Neural progenitor cell (in vitro differentiated cells): Measurements from ENCODE around the gene TBC1D10A. TPM values are rescaled to one million over a fixed set of nuclear protein-coding genes. Genes with fewer than 3 reads are reported as not detected.

ENCODE experiments used
- DNase-seq: peaks from one replicate; pipeline ENCODE4 v3.0.0-alpha.2; 2016; ENCODE audit warnings: low spot score
- H2AFZ ChIP-seq: fragments of 200-600 bp; sonication (generic); replicated peaks from 2 replicates; pipeline ENCODE4 v1.6.1; 2016; ENCODE audit warnings: antibody characterized with exemption
- H3F3A ChIP-seq: fragments of 200-600 bp; sonication (generic); 2 replicates; pipeline ENCODE4 v1.6.1; 2016; ENCODE audit warnings: antibody characterized with exemption, low read depth
- H3K27ac ChIP-seq: fragments of 200-600 bp; sonication (generic); 2 replicates; pipeline ENCODE4 v1.5.1; 2016; ENCODE audit warnings: mild to moderate bottlenecking
- H3K27me3 ChIP-seq: fragments of 200-600 bp; sonication (generic); 2 replicates; pipeline ENCODE4 v1.6.1; 2016; ENCODE audit warnings: mild to moderate bottlenecking, moderate library complexity
- H3K36me3 ChIP-seq: fragments of 200-600 bp; sonication (generic); 2 replicates; pipeline ENCODE4 v1.5.1; 2016
- H3K4me1 ChIP-seq: fragments of 200-600 bp; sonication (generic); 2 replicates; pipeline ENCODE4 v1.6.1; 2016; ENCODE audit warnings: mixed run types
- H3K4me2 ChIP-seq: fragments of 200-600 bp; sonication (generic); 2 replicates; pipeline ENCODE4 v1.6.1; 2016
- H3K4me3 ChIP-seq: fragments of 200-600 bp; sonication (generic); 2 replicates; pipeline ENCODE4 v1.5.1; 2016
- H3K79me2 ChIP-seq: fragments of 200-600 bp; sonication (generic); 2 replicates; pipeline ENCODE4 v1.6.1; 2016; ENCODE audit warnings: low read depth
- H3K9ac ChIP-seq: fragments of 200-600 bp; sonication (generic); 2 replicates; pipeline ENCODE4 v1.6.1; 2016
- H3K9me3 ChIP-seq: fragments of 200-600 bp; sonication (generic); 2 replicates; pipeline ENCODE4 v1.5.1; 2016; ENCODE audit warnings: low read depth
- H4K20me1 ChIP-seq: fragments of 200-600 bp; sonication (generic); 2 replicates; pipeline ENCODE4 v1.6.1; 2016; ENCODE audit warnings: low read depth
- H3K27ac Mint-ChIP-seq: 3 replicates; pipeline ENCODE4 v1.8.0; 2021; ENCODE audit warnings: mixed read lengths
- H3K27me3 Mint-ChIP-seq: 2 replicates; pipeline ENCODE4 v1.8.0; 2022; ENCODE audit warnings: low read depth, mild to moderate bottlenecking, inconsistent platforms, moderate library complexity, mixed read lengths; ENCODE audit not compliant: insufficient read depth
- H3K36me3 Mint-ChIP-seq: 3 replicates; pipeline ENCODE4 v1.8.0; 2021; ENCODE audit warnings: mixed read lengths
- H3K4me1 Mint-ChIP-seq: 3 replicates; pipeline ENCODE4 v1.8.0; 2021; ENCODE audit warnings: mixed read lengths
- H3K4me3 Mint-ChIP-seq: 3 replicates; pipeline ENCODE4 v1.8.0; 2021; ENCODE audit warnings: mild to moderate bottlenecking, moderate library complexity, mixed read lengths
- H3K9me3 Mint-ChIP-seq: 3 replicates; pipeline ENCODE4 v1.8.0; 2020; ENCODE audit warnings: mixed read lengths
- CTCF ChIP-seq: fragments of 200-600 bp; sonication (generic); IDR thresholded peaks from 2 replicates; pipeline ENCODE4 v1.5.1; 2017; ENCODE audit warnings: antibody characterized with exemption, mild to moderate bottlenecking
- EZH2 ChIP-seq: fragments of 200-600 bp; sonication (generic); IDR thresholded peaks from 2 replicates; pipeline ENCODE4 v1.6.1; 2017; ENCODE audit warnings: antibody characterized with exemption, mild to moderate bottlenecking, moderate library complexity
- EZH2phosphoT487 ChIP-seq: fragments of 200-600 bp; sonication (generic); IDR thresholded peaks from 2 replicates; pipeline ENCODE4 v1.6.1; 2017; ENCODE audit warnings: antibody characterized with exemption
- total RNA-seq: library from RNA; depleted of rRNA; stranded (reverse); fragments of >200 nt; gene quantifications from 2 replicates; pipeline ENCODE4 v1.2.3, GENCODE V29; 2015; ENCODE audit warnings: low replicate concordance

The TBC1D10A gene
- total RNA-seq, 1 donor from 2014 or later: 6.2 TPM

- H3K9ac ChIP-seq: no peak overlapping the region
- no peak overlapping the region for H3K27ac Mint-ChIP-seq
- peak overlapping the region; percentile 5 for H3K4me3 Mint-ChIP-seq
- H3K4me2 ChIP-seq: no peak overlapping the region
- H2AFZ ChIP-seq: no peak overlapping the region
- TF ChIP-seq CTCF (no peak), EZH2phosphoT487 (no peak), EZH2 (no peak)
- no peak for DNase-seq
- no peaks in the 10 kb centered on the region for H3K9me3 Mint-ChIP-seq
- H3K36me3 ChIP-seq: no peaks in the 10 kb centered on the region
- H3K79me2 ChIP-seq: no peaks in the 10 kb centered on the region
- peaks cover 2% of the 10 kb centered on the region for H3K27me3 Mint-ChIP-seq
- peaks cover 5% of the 10 kb centered on the region for H3K36me3 Mint-ChIP-seq
- H3K27ac ChIP-seq: no peak overlapping the region
- H3K4me1 ChIP-seq: no peaks in the 10 kb centered on the region
- peaks cover 9% of the 10 kb centered on the region for H3K4me1 Mint-ChIP-seq
- H4K20me1 ChIP-seq: no peaks in the 10 kb centered on the region
- no peak overlapping the region for H3K4me3 ChIP-seq
- no peaks in the 10 kb centered on the region for H3F3A ChIP-seq
- H3K9me3 ChIP-seq: no peaks in the 10 kb centered on the region
- H3K27me3 ChIP-seq: no peaks in the 10 kb centered on the region
Observed at GRCh38 chr22:30362651-30363281, 36.0 kb upstream of the TBC1D10A start.

DNA sequence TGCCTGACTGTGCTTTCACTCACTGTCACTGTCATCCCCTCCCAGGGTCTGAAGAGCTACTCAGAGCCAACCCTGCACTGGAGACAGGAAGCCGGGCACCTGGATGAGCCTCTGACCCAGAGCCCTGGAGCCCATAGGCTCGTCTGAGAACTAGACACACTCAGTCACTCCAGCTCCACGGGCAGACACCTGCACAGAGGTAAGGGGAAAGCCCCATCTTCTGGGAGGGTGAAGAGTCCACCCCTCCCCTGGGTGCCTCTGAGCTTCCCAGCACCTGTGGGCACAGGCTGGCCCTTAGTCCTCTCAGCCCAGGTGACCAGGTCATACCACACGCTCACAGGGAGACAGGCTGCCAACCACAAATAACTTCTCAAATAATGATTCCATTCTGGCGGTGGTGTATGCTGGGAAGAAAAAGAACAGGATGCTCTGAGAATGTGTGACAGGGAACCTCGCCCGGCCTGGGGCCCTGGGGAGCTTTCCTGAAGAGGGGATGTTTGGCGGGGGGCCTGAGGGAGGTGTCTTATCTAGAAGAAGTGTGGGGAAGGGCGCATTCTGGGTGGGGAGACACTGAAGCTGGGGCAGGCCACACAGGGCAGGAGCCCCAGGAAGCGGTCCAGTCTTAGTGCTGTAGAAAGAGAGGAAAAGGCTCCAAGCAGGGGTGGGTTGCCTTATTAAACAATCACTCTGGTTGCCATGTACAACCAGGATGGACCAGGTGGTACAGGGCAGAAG is 35.3 kb upstream of the TBC1D10A start:
- Mint-ChIP-seq H3K36me3 (peaks cover 5% of the 10 kb centered on the region), H3K9me3 (no peaks in the 10 kb centered on the region), H3K4me1 (peaks cover 12% of the 10 kb centered on the region), H3K27ac (no peak overlapping the region), H3K4me3 (peak overlapping the region; percentile 35), H3K27me3 (peaks cover 2% of the 10 kb centered on the region)
- Histone ChIP-seq H3K4me1 (no peaks in the 10 kb centered on the region), H3K4me2 (no peak overlapping the region), H3K4me3 (no peak overlapping the region), H3K9ac (no peak overlapping the region), H3K27me3 (no peaks in the 10 kb centered on the region), H3K36me3 (no peaks in the 10 kb centered on the region), H3K27ac (no peak overlapping the region), H2AFZ (no peak overlapping the region), H3K79me2 (no peaks in the 10 kb centered on the region), H4K20me1 (no peaks in the 10 kb centered on the region), H3K9me3 (no peaks in the 10 kb centered on the region), H3F3A (no peaks in the 10 kb centered on the region)
- TF ChIP-seq CTCF: no peak
- TF ChIP-seq EZH2: no peak
- TF ChIP-seq EZH2phosphoT487: no peak
- DNase-seq: no peak

GRCh38 chr22:30358541-30358940 is 31.8 kb upstream of the TBC1D10A start:
- H3K27ac Mint-ChIP-seq: peak overlapping the region; percentile 30
- Histone ChIP-seq H2AFZ (no peak overlapping the region), H3K4me2 (no peak overlapping the region), H3K4me1 (peaks cover 8% of the 10 kb centered on the region), H3K36me3 (no peaks in the 10 kb centered on the region), H3K4me3 (no peak overlapping the region), H3K27ac (no peak overlapping the region), H3K9me3 (no peaks in the 10 kb centered on the region), H3K27me3 (no peaks in the 10 kb centered on the region), H4K20me1 (peaks cover 27% of the 10 kb centered on the region), H3F3A (no peaks in the 10 kb centered on the region), H3K79me2 (peaks cover 30% of the 10 kb centered on the region), H3K9ac (no peak overlapping the region)
- no peak for DNase-seq
- peaks cover 27% of the 10 kb centered on the region for H3K4me1 Mint-ChIP-seq
- H3K4me3 Mint-ChIP-seq: peak overlapping the region; percentile 94
- no peaks in the 10 kb centered on the region for H3K9me3 Mint-ChIP-seq
- peaks cover 2% of the 10 kb centered on the region for H3K27me3 Mint-ChIP-seq
- TF ChIP-seq CTCF (no peak), EZH2phosphoT487 (no peak), EZH2 (no peak)
- no peaks in the 10 kb centered on the region for H3K36me3 Mint-ChIP-seq
